Activated T-cell treated with anti-CD3 and anti-CD28 coated beads for 24 hours (primary cell): ENCODE results near the gene ZNF646.

ENCODE experiments used
- DNase-seq: peaks from one replicate; pipeline ENCODE4 v3.0.0-alpha.2; 2020; ENCODE audit warnings: low read depth

Gene ZNF646

GRCh38 chr16:31073970-31074813 is at the start of gene ZNF646, which contains the start of gene ZNF668:
Gene ZNF646, plus strand, starts transcription at chr16:31074422. Its CDS starts 1,903 bp downstream, at chr16:31076325.
Gene ZNF668, minus strand, starts transcription at chr16:31074240. Its CDS starts 9,781 bp downstream, at chr16:31064459.
- peak; percentile 97 for DNase-seq

GRCh38 chr16:31025339-31025738 is 48.9 kb upstream of the ZNF646 start:
- no peak for DNase-seq

GRCh38 chr16:31029272-31029671 is 45.0 kb upstream of the ZNF646 start:
- no peak for DNase-seq

GRCh38 chr16:31031276-31031675 is 42.9 kb upstream of the ZNF646 start:
- DNase-seq, result no peak

- peak; percentile 96 for DNase-seq
Observed at GRCh38 chr16:31032736-31033708, 41.2 kb upstream of the ZNF646 start, which contains the start of gene STX4. Gene STX4, plus strand, starts transcription at chr16:31033558. Its CDS starts 248 bp downstream, at chr16:31033806.

GRCh38 chr16:31033709-31034492 is 40.3 kb upstream of the ZNF646 start:
- peak; percentile 83 for DNase-seq

- DNase-seq, result no peak
Observed at GRCh38 chr16:31036691-31037090, 37.5 kb upstream of the ZNF646 start.

GRCh38 chr16:31038993-31039392 is 35.2 kb upstream of the ZNF646 start:
- no peak for DNase-seq

- no peak for DNase-seq
Observed at GRCh38 chr16:31042866-31043265, 31.4 kb upstream of the ZNF646 start.

GRCh38 chr16:31043352-31043751 is 30.9 kb upstream of the ZNF646 start:
- no peak for DNase-seq

- DNase-seq, result no peak
Observed at GRCh38 chr16:31043898-31044481, 30.2 kb upstream of the ZNF646 start.

GRCh38 chr16:31050280-31051030 is 23.8 kb upstream of the ZNF646 start:
- no peak for DNase-seq

- DNase-seq, result no peak
Observed at GRCh38 chr16:31052114-31052513, 22.1 kb upstream of the ZNF646 start.

GRCh38 chr16:31055613-31056012 is 18.6 kb upstream of the ZNF646 start:
- no peak for DNase-seq

- DNase-seq, result no peak
Observed at GRCh38 chr16:31061126-31061812, 13.0 kb upstream of the ZNF646 start.

GRCh38 chr16:31061813-31062440 is 12.3 kb upstream of the ZNF646 start:
- no peak for DNase-seq

- no peak for DNase-seq
Observed at GRCh38 chr16:31063495-31063842, 10.8 kb upstream of the ZNF646 start.

- DNase-seq, result no peak
Observed at GRCh38 chr16:31063843-31064611, 10.2 kb upstream of the ZNF646 start.
